ENCODE data around the gene KAZN. TPM values are rescaled to one million over a fixed set of nuclear protein-coding genes. Genes with fewer than 3 reads are reported as not detected.

The KAZN gene
- total RNA-seq, 1 experiment from 2014 or later = 2.4 TPM

- Histone ChIP-seq H3K27me3 (replicated peaks; ENCODE audit: control insufficient read depth, insufficient read depth, low read length) (no peaks in the 10 kb centered on the region), H3K4me3 (ENCODE audit: low read depth, low read length) (no peak overlapping the region), H3K4me1 (peaks cover 8% of the 10 kb centered on the region), H3K36me3 (ENCODE audit: control insufficient read depth, insufficient read depth, low read length) (no peaks in the 10 kb centered on the region), H3K9me3 (no peaks in the 10 kb centered on the region)
- BruUV-seq (replicated peaks) = no TSS peak
- TF ChIP-seq, protein P1, sequence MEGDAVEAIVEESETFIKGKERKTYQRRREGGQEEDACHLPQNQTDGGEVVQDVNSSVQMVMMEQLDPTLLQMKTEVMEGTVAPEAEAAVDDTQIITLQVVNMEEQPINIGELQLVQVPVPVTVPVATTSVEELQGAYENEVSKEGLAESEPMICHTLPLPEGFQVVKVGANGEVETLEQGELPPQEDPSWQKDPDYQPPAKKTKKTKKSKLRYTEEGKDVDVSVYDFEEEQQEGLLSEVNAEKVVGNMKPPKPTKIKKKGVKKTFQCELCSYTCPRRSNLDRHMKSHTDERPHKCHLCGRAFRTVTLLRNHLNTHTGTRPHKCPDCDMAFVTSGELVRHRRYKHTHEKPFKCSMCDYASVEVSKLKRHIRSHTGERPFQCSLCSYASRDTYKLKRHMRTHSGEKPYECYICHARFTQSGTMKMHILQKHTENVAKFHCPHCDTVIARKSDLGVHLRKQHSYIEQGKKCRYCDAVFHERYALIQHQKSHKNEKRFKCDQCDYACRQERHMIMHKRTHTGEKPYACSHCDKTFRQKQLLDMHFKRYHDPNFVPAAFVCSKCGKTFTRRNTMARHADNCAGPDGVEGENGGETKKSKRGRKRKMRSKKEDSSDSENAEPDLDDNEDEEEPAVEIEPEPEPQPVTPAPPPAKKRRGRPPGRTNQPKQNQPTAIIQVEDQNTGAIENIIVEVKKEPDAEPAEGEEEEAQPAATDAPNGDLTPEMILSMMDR (IDR thresholded peaks at IDR 0.05; ENCODE audit: insufficient read depth in 1 of 2, low read depth in 1 of 2, low read length in 1 of 2, severe bottlenecking in 1 of 2, unreplicated experiment in 1 of 2) = no peak
- Mint-ChIP-seq H3K27ac (ENCODE audit: unreplicated experiment) (no peak overlapping the region), H3K4me1 (ENCODE audit: low read depth, unreplicated experiment) (peaks cover 8% of the 10 kb centered on the region), H3K9me3 (ENCODE audit: unreplicated experiment) (no peaks in the 10 kb centered on the region), H3K27me3 (ENCODE audit: insufficient read depth, unreplicated experiment) (no peaks in the 10 kb centered on the region), H3K36me3 (ENCODE audit: insufficient read depth, unreplicated experiment) (no peaks in the 10 kb centered on the region), H3K4me3 (ENCODE audit: unreplicated experiment) (no peak overlapping the region)
- ChIA-PET POLR2A (no interaction called here), CTCF (no interaction called here)
- DNase-seq = no peak
- intact Hi-C loops (cut with micrococcal nuclease; ENCODE audit: unreplicated experiment) = no loop called here
These were observed 424.7 kb downstream of the KAZN start for GRCh38 chr1:15023205-15023604.

GRCh38 chr1:15023976-15024375 lies 425.5 kb downstream of the KAZN start:
- H3K4me3 ChIP-seq (ENCODE audit: low read depth, low read length) = no peak overlapping the region
- intact Hi-C loops (cut with micrococcal nuclease; ENCODE audit: unreplicated experiment) = no loop called here
- no peaks in the 10 kb centered on the region for H3K9me3 ChIP-seq
- Mint-ChIP-seq H3K27me3 (ENCODE audit: insufficient read depth, unreplicated experiment) (no peaks in the 10 kb centered on the region), H3K4me3 (ENCODE audit: unreplicated experiment) (no peak overlapping the region), H3K36me3 (ENCODE audit: insufficient read depth, unreplicated experiment) (no peaks in the 10 kb centered on the region), H3K9me3 (ENCODE audit: unreplicated experiment) (no peaks in the 10 kb centered on the region), H3K4me1 (ENCODE audit: low read depth, unreplicated experiment) (peaks cover 12% of the 10 kb centered on the region), H3K27ac (ENCODE audit: unreplicated experiment) (no peak overlapping the region)
- peaks cover 8% of the 10 kb centered on the region for H3K4me1 ChIP-seq
- POLR2A ChIA-PET = no interaction called here
- TF ChIP-seq, protein P1 (IDR thresholded peaks at IDR 0.05; ENCODE audit: insufficient read depth in 1 of 2, low read depth in 1 of 2, low read length in 1 of 2, severe bottlenecking in 1 of 2, unreplicated experiment in 1 of 2) = no peak
- H3K36me3 ChIP-seq (ENCODE audit: control insufficient read depth, insufficient read depth, low read length) = no peaks in the 10 kb centered on the region
- no peaks in the 10 kb centered on the region for H3K27me3 ChIP-seq (replicated peaks; ENCODE audit: control insufficient read depth, insufficient read depth, low read length)
- no peak for DNase-seq
- CTCF ChIA-PET = no interaction called here
- BruUV-seq (replicated peaks) = no TSS peak

GRCh38 chr1:15026117-15026489 lies 427.6 kb downstream of the KAZN start:
- Histone ChIP-seq H3K27me3 (replicated peaks; ENCODE audit: control insufficient read depth, insufficient read depth, low read length) (no peaks in the 10 kb centered on the region), H3K4me1 (peaks cover 8% of the 10 kb centered on the region), H3K4me3 (ENCODE audit: low read depth, low read length) (no peak overlapping the region), H3K9me3 (no peaks in the 10 kb centered on the region), H3K36me3 (ENCODE audit: control insufficient read depth, insufficient read depth, low read length) (no peaks in the 10 kb centered on the region)
- TF ChIP-seq, protein P1 (IDR thresholded peaks at IDR 0.05; ENCODE audit: insufficient read depth in 1 of 2, low read depth in 1 of 2, low read length in 1 of 2, severe bottlenecking in 1 of 2, unreplicated experiment in 1 of 2) = no peak
- POLR2A ChIA-PET = no interaction called here
- CTCF ChIA-PET = interaction anchor here (0.6 kb wide), 1 partner anchor 12 kb away, joined by 3 read pairs; no protein-coding TSS in a partner anchor
- BruUV-seq (replicated peaks) = no TSS peak
- H3K4me3 Mint-ChIP-seq (ENCODE audit: unreplicated experiment) = no peak overlapping the region
- no peak overlapping the region for H3K27ac Mint-ChIP-seq (ENCODE audit: unreplicated experiment)
- H3K4me1 Mint-ChIP-seq (ENCODE audit: low read depth, unreplicated experiment) = peaks cover 12% of the 10 kb centered on the region
- DNase-seq = no peak
- no peaks in the 10 kb centered on the region for H3K9me3 Mint-ChIP-seq (ENCODE audit: unreplicated experiment)
- intact Hi-C loops (cut with micrococcal nuclease; ENCODE audit: unreplicated experiment) = loop anchor here (2.0 to 5.0 kb wide), 2 partner anchors 101 to 239 kb away; no protein-coding TSS in a partner anchor
- no peaks in the 10 kb centered on the region for H3K27me3 Mint-ChIP-seq (ENCODE audit: insufficient read depth, unreplicated experiment)
- H3K36me3 Mint-ChIP-seq (ENCODE audit: insufficient read depth, unreplicated experiment) = no peaks in the 10 kb centered on the region

Data from Caco-2 (cell line).